GM21528 (cell line): ENCODE results near the gene TPBGL.
"Not testable (repeated sequence)": the region's sequence is repeated elsewhere in the genome, so short reads cannot be mapped to it uniquely, and the experiment has no call there.

Experiments
- ATAC-seq: cut with Tn5 transposase; IDR thresholded peaks from one replicate; pipeline ENCODE4 v1.9.1; 2021; ENCODE audit warnings: mild to moderate bottlenecking, moderate library complexity; ENCODE audit not compliant: unreplicated experiment, low FRiP score

Gene TPBGL

DNA sequence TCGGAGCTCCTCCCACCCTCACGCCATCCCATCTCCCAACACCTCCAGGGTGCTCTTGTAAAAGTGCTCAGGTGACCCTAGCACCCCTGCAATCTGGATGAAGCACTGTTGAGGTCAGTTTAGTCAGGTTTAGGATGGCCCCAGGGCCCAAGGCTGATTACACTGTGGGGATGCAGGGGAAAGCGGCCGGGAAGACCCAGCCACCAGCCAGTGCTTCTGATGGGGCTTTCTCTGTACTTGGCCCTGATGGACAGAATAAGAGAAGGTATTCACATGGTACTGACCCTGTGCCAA lies 28.7 kb downstream of the TPBGL start:
- ATAC-seq: no peak

DNA sequence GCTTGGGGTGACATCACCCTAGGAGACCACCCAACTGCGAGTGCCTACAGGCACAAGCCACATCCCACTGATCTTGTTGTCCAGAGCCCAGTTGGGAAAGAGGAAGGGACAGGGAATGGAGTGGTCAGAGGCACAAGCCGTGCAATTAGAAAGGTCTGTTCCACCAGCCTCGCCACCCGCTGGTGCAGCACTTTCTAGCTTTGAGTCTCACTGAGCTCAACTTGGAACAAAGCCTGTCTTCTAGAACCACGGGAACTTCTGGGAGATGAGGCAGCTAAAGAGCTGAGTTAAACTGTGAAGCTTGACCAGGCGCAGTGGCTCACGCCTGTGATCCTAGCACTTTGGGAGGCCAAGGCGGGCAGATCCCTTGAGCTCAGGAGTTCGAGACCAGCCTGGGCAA lies 29.3 kb downstream of the TPBGL start:
- no peak for ATAC-seq

DNA sequence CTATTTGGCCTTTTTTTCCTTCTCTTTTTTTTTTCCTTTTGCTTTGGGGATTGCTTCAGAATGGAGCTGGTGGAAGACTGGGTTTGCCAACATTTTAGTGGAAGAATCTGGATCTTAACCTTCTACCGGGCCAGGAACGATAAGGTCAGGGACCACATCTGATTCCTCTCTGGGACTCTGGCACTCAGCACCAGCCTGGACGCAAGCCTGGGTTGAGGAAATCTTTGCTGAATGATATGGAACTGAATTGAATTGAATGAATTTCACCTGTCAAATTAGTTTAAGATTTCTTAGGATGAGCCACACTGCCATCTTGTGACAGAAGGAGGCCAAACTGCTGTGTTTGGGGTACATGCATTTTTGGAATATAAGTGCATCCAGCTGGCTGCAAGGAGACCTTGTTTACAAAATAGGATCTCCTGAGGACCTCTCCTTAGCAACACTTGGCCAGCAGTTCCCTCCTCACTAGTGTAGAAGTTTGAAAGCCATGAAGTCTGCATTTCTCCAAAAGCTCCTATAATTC lies 30.4 kb downstream of the TPBGL start:
- no peak for ATAC-seq

DNA sequence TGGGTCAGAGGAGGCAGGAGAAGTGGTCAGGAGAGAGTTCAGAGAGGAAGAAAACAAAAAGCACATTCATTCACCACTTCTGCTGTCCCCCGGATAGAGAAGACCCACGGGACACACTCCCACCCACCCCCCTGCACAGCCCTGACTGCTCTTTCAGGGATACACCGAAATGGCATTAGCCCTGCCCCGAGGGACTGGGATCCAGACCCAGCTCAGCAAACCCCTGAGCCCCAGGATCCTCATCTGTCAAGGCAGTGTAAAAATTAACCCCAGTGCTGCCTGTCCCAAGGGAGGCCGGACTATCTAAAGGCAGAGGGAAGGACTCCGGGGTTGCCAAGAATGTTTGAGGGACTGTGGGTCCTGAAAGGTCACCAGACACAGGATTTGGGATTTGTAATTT lies 31.2 kb downstream of the TPBGL start:
- ATAC-seq: no peak

DNA sequence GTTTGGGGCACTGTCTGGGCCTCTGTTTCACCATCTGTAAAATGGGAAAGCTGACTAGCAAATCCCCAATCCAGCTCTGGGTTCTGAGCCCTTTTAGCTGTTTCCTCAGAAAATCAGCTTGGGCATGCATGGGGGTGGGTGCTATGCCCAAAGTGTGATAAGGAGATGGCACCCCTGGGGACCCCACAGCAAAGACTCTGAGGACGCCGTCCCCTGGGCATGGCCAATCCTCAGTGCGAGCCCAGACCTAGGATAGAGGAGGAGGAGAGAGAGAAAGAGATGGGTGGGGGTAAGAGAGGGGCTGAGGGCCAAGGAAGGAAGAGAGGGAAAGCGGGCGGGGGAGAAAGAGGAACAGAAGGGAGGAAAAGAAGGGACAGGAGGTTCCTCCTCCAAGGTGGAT lies 31.8 kb downstream of the TPBGL start:
- no peak for ATAC-seq

DNA sequence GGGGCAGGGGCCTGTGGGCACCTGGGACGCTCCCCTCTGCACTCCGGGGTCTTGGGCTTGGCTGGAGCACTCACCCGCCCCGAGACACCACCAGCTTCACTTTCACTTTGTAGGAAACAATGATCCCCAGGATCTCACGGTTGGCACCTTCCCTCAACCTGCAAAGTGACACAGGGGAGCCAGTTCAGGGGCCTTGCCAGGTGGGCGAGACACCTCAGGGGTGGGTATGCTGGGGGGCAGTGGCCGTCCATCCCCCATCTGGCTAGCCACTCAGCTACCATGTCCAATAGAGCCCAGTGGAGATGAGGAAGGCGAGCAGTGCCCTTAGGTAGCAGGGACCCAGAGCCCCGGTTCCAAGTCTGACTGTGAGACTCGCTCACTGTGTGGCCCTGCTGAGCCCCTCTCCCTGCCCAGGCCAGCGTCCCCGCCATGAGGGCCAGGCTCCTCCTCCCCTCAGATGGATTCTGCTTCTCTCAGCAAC lies 32.3 kb downstream of the TPBGL start:
- no peak for ATAC-seq

DNA sequence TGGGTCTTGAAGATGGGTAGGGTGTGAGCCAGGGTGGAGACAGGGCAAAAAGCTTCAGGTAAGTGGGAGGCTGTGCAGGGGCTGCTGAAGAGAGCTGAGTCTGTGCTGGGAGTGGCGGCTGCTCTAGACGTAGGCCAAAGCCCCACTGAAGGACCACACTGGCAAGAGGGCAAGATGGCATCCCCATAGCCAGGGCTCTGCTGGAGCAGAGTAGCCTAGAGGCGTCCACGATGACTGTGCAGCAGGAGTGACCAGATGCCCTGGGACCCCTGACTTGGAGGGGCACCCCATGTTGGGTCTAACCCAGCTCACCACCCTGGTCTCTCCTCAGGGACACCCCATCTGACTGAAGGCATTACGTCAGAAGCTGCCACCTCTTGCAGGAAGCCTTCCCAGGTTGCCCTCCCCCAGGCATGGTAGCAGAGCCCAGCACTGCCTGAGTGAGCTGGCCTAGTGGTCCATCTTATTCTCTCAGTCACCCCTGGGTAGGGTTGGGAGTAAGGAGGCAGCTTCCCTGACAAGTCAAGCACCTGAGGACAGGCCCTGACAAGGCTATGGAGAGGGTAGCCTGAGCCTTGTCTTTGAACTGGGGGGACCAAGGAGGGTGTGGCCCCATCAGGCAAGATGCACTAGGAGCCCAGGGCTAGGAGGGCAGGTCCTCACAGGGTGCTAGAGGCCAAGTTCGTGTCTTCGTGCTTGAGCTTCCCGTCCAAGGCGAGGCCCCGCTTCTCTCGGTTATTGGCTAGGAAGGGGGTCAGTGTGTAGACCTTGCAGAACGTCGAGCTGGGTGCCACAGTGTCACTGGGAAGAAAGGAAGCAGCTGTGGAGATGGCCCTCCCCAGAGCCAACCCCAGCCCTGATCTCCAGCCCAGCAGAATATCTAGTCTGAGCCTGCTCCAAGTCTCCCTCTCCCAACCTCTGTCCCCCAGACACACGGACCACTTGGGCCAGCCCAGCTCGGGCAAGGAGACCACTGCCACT lies 33.1 kb downstream of the TPBGL start:
- ATAC-seq: no peak

DNA sequence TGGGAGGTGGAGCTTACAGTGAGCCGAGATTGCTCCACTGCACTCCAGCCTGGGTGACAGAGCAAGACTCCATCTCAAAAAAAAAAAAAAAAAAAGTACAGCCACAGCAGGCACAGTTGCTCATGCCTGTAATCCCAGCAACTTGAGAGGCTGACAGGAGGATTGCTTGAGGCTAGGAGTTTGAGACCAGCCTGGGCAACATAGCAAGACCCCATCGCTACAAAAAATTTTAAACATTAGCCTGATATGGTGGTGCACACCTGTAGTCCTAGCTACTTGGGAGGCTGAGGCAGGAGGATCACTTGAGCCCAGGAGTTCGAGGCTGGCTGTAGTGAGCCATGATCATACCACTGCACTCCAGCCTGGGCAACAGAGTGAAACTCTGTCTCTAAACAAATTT lies 34.1 kb downstream of the TPBGL start:
- ATAC-seq: not testable (repeated sequence)

DNA sequence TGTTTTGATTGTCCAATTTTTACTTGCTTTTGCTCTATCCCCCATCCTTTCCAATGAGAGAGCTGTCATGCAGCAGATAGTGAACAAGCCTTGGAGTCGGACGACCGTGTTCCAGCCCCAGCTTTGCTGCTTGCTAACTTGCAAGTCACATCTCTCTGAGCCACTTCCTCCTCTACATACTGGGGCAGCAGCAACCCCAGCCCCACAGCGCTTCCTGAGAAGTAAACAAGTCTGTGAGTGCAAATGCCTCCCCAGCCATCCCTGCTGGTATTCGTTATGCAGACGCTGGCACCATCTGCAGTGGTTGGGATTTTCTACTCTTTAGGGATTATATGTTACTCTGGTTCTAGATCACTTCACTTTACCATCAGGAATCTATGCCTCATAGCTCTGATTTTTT lies 35.0 kb downstream of the TPBGL start:
- ATAC-seq: no peak

DNA sequence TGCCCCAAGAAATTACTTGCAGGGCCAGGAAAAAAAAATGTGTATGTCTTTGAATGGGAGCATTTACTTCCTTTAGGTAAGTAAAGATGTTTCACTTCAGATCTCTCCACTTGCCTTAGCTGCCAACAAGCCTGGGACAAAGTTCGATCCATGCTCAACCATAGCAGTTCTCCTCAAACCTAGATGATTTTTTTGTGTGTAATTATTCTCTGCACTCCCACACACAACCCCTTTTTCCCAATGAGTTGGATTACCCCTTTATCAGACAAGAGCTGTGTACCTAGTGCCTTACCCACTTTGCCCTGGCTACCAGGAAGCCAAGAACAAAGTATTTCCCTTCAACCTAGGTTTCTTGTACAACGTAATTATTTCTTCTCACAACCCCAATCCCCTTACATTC lies 35.6 kb downstream of the TPBGL start:
- ATAC-seq: no peak

DNA sequence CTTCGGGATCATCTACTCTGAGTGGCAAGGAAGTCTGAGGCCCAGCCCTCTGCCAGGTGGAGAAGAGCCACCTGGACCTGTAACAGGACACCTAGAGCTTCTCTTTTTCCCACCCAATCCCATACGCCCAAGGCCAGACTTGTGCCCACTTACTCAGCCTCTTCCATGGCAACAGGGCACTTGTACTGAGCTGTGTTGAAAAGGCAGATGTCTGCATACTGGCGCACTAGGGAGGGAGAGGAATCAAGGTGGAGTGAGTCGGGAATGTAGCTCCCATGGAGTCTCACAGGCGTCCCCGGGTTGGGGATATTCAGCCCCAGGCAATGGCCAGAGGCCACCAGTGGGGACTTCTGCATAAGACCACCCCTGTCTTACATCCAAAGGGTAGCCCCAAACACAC lies 36.1 kb downstream of the TPBGL start:
- no peak for ATAC-seq

DNA sequence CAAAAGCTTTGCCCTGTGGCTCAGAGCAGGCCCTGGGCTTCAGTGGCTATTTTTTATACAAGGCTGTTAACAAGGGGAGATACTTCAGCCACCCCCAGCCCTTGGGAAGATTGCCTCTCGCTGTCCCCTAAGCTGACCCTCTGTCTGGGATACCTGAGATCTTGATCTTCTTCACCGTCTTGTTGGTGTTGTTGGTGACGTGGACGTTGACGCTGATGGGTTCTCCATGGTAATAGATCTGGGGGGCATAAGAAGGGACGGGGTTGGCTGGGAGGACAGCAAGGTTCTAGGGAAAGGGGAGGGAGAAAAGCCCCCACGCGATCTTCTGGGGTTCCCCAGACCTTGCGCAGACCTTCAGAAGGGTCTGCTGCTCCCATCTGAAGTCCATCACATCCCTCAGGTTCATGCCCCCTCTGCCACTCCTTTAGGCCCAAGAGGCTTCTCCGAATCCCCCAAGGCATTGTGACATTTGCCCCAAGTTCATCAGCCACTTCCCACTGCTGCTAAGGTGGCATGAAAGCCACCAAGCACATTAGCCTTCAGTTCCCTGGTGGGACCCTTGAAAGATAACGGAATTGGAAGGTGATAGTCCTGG lies 36.7 kb downstream of the TPBGL start:
- no peak for ATAC-seq

DNA sequence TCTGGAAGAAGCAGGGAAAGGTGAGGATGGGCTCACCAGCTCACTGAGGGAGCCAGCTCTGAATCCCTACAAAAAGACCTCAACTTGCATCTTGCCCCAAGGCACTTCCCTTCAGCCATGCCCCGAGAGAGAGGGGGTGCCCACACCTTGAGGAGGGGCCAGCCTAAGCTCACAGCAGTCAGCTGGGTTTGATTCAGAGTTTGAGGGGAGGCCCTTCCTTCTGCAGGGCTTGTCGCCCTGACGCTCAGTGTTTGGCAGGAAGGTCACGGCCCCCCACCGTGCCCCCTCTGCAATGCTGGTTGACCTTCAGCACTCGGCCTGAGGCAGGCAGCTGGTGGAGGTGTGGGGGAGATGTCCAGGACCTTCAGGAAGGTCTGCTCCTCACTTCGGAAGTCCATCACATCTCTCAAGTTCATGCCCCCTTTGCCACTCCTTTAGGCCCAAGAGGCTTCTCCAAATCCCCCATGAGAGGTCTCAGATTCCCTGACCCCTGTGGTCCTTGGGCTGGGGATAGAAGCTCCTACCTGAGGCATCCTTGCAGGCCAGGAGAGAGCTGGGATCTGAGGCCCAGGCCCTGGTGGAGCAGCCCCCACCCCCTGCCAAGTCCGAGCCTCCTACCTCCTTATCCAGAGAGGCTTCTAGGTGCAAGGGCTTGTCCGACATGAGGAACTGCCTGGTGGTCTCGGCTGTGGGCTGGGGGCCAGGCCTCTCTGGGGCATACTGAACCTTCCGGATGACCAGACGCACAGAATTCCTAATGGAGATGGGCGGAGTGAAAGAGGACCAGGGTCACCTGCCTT lies 37.6 kb downstream of the TPBGL start:
- ATAC-seq: no peak

DNA sequence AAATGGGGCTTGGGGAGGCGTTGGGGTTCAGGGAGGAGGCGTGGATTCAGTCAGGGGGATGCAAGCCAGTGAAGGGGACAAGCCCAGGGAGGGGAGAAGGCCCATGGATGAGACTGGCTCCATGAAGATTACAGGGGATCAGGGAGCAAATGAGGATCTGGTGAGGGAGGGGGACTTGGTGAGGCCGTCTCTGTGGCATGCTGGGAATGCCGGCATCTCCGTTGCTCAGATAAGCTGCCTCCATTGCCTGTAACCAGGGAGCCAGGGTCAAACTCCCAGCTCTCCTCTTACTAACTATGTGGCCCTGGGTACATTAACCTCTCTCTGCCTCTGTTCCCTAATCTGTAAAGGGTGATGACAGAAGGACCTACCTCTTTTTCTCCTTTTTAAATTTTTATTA lies 38.7 kb downstream of the TPBGL start:
- no peak for ATAC-seq

DNA sequence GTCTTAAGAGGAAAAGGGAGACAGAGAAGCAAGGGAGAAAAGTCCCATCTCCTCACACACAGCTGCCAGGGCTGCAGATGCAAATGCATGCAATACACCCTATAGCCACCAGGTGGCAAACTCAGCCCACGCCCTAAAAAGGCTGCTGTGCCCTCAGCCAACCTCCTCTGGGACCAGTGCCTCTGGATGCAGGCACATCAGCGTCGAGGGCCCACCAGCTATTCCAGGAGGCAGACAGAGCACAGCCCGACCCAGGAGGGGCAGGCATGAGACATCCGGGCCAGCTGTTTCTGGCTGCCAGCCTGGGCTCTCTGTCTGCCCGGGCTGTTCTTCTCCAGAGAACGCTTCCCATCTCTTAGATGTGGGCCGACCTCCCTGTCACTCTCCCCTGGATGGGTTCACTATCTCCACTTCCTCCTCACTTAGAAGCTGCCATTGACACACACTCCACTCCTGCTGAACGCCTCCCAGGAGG lies 39.7 kb downstream of the TPBGL start:
- ATAC-seq: no peak

DNA sequence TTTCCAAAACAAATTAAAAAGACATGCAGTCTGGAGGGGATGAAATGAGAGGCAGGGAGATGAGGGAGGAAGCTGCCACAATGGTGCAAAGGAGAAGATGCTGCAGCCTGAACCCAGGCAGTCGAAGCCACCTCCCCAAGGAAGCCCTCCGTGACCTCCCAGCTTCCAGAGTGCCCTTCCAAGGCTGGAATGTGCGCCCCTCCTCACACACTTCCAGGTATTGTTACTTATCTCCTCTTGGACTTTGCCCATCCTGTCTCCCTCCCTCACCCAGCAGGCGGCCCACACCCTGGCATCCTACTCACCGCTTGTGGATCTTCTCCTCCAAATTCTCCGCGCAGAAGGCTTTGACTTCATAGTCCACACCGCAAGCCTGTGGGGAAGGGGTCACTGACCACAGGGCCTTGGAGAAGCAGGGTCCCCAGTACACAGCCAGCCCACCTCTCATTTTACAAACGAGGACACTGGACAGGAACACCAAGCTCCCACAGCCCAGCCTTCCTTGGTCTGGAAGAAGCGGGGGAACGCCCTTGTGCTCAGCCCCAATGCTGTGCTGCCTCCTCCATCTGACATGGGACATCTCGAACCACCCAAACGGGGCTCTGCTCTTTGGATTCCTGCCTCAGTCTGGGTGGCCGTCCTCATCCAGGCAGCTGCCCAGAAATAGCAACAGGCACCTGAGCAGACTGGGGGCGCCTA lies 40.3 kb downstream of the TPBGL start:
- no peak for ATAC-seq

DNA sequence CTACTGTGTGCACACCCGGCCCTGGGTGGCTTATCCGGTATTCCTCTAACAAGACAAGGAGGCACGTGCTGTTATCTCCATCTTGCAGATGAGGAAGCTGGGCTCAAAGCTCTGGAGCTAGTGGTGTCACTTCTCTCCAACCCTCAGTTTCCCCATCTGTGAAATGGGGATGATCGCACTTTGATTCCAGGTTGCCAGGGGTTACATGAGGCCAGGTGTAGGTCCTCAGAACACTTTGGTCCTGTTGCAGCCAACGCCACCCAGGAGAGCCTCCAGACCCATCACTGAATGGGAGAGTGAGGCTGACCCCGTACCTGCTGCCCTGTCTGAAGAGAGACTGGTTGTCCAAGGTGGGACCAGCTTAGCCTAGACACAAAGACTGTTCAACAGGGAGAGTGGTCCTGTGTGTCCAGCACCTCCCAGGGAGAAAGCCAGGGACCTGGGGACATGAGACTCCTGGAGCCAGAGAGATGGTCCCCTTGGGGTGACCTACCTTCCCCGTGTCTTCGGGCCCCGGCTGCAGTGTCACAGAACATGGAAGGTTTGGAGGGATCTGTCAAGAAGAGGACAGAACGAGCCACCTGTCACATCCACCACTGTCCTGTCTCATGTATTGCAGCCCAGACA lies 41.0 kb downstream of the TPBGL start:
- no peak for ATAC-seq

DNA sequence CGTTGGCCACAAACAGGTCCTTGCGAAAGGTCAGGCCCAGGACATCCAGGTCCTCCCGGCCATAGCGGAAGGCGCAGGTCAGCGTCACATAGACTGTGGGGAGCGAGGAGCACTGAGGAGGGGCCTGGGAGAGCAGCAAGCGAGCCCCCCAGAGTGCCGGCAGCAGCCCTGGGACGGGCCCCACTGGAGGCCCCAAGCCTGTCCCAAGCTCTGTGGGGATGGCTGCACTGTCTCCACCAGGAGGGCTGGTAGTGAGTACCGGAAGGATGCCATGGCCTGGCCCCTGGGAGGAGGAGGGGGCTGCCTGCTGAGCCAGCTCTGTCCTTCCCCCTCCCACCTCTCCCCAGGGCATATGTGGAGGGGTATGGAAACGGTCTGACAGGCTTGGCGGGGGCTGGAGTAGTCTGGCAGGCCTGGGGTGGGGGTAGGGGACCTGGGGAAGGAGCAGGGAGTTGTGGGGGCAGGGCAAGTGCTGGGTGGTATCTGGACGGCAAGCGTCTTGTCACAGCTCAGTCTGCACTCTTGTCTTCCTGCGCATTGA lies 42.9 kb downstream of the TPBGL start:
- no peak for ATAC-seq

DNA sequence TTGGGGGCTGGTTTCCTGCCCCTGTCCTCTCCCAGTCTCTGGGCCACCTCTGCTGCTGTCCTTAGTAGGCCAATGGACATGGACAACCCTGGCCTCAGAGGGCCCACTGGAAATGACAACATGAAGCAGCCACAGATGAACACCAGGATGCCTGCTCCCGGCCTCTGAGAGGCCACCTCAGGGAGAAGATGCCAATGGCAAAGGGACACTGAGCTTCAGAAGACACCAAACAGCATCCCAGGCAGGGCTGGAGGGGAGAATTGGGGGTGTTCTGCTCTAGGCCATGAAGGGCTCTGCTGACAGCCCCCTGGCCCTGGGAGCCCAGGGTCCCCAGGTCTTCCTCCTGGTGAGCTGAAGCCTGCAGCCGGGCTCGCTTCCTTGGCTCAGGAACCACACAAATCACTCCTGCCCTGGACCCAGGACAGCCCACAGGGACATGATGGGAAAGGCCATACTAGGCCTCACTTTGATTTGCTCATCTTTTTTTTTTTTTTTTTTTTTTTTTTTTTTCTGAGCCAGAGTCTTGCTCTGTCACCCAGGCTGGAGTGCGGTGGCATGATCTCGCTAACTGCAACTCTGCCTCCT lies 45.3 kb downstream of the TPBGL start:
- no peak for ATAC-seq
